Keratinocyte (primary cell): ENCODE results near the gene AK8.

ENCODE experiments used
- CTCF ChIP-seq, 3 experiments: IDR thresholded peaks in 1 of 3; conservative IDR thresholded peaks in 1 of 3; optimal IDR thresholded peaks in 1 of 3; 2 replicates in 2 of 3; 3 replicates in 1 of 3; pipeline versions ENCODE3 to v1.5.1; 2011; ENCODE audit warnings: low read length in 3 of 3, mild to moderate bottlenecking in 3 of 3, moderate library complexity in 2 of 3, control low read depth in 1 of 3, inconsistent platforms in 1 of 3; ENCODE audit not compliant: insufficient read depth in 2 of 3; ENCODE audit errors: extremely low read depth in 1 of 3
- EZH2 ChIP-seq: IDR thresholded peaks from one replicate; pipeline ENCODE4 v1.6.1; 2012; ENCODE audit warnings: inconsistent platforms, mild to moderate bottlenecking, low read length, moderate library complexity

GRCh38 chr9:132846109-132846917 is 31.8 kb downstream of the AK8 start:
- no peak for TF ChIP-seq CTCF (optimal IDR thresholded peaks at IDR 0.05 in 1 of 3, IDR thresholded peaks at IDR 0.05 in 1 of 3, conservative IDR thresholded peaks at IDR 0.05 in 1 of 3; ENCODE audit: extremely low read depth in 1 of 3, insufficient read depth in 2 of 3, low read length in 3 of 3)
- no peak for TF ChIP-seq EZH2
